Panc1 (cell line): ENCODE measurements around the gene USP49. TPM values are rescaled to one million over a fixed set of nuclear protein-coding genes. Genes with fewer than 3 reads are reported as not detected.

ENCODE experiments used
- ATAC-seq: fragments of 200-7000 bp; cut with Tn5 transposase; 2 replicates; pipeline ENCODE4 v1.9.1; 2020; ENCODE audit warnings: mild to moderate bottlenecking, moderate library complexity
- BruUV-seq: library from RNA; stranded (reverse); fragments of 400-500 nt; replicated peaks from 2 replicates; lab custom pipeline; 2021; lab: Mats Ljungman, UMichigan
- CTCF ChIA-PET: fragments of 300-600 bp; sonication (Branson Sonifier 250); formaldehyde crosslinking; loops from one replicate; lab custom pipeline; 2022; ENCODE audit warnings: antibody characterized with exemption; lab: Charles Lee
- POLR2A ChIA-PET: fragments of 300-600 bp; sonication (Branson Sonifier 250); formaldehyde crosslinking; loops from one replicate; lab custom pipeline; 2022; ENCODE audit warnings: antibody characterized with exemption; lab: Charles Lee
- DNase-seq: peaks from one replicate; pipeline ENCODE4 v3.0.0-alpha.2; 2010; ENCODE audit warnings: low read depth, low spot score
- H3K27ac ChIP-seq: 2 replicates; pipeline ENCODE4 v1.5.1; 2011; ENCODE audit warnings: mild to moderate bottlenecking, low read length, inconsistent platforms
- H3K27me3 ChIP-seq: fragments of 200-500 bp; sonication (Bioruptor generic); 2 replicates; pipeline ENCODE4 v1.6.0; 2014; ENCODE audit warnings: low read length, inconsistent platforms; ENCODE audit not compliant: control insufficient read depth, insufficient read depth
- H3K36me3 ChIP-seq: fragments of 200-500 bp; sonication (Bioruptor generic); 2 replicates; pipeline ENCODE4 v1.5.1; 2014; ENCODE audit warnings: inconsistent platforms, mild to moderate bottlenecking, low read length, moderate library complexity; ENCODE audit not compliant: control insufficient read depth, insufficient read depth
- H3K4me1 ChIP-seq: 2 replicates; pipeline ENCODE4 v1.5.1; 2011; ENCODE audit warnings: inconsistent platforms, mild to moderate bottlenecking, low read length, moderate library complexity; ENCODE audit not compliant: control insufficient read depth, insufficient read depth
- H3K4me3 ChIP-seq, 2 experiments: 2 replicates each; pipeline ENCODE4 v1.5.1; 2011 to 2012; ENCODE audit warnings: low read depth in 2 of 2, low read length in 2 of 2, mild to moderate bottlenecking in 2 of 2, inconsistent platforms in 1 of 2, moderate library complexity in 1 of 2
- H3K9me3 ChIP-seq: fragments of 200-500 bp; sonication (Bioruptor generic); 2 replicates; pipeline ENCODE4 v1.5.1; 2014; ENCODE audit warnings: low read depth, mild to moderate bottlenecking, inconsistent platforms, low read length, moderate library complexity; ENCODE audit not compliant: control insufficient read depth, insufficient read depth
- POLR2AphosphoS5 ChIP-seq: IDR thresholded peaks from 2 replicates; pipeline ENCODE4 v1.6.1; 2012; ENCODE audit warnings: mild to moderate bottlenecking, low read depth, low read length, moderate library complexity
- SIN3A ChIP-seq: IDR thresholded peaks from 2 replicates; pipeline ENCODE4 v1.6.1; 2012; ENCODE audit warnings: low read depth, mild to moderate bottlenecking, low read length, moderate library complexity, borderline replicate concordance; ENCODE audit not compliant: insufficient read depth
- TCF7L2 ChIP-seq: IDR thresholded peaks from 2 replicates; pipeline ENCODE4 v1.6.1; 2011; ENCODE audit warnings: mild to moderate bottlenecking, low read depth, low read length, inconsistent platforms
- in situ Hi-C: cut with HindIII; loops from 2 replicates; pipeline ENCODE4 v1.10.0; 2016; ENCODE audit warnings: low sequenced_read_pairs, low pct_unique_long_range_greater_than_20kb
- intact Hi-C: fragments of 100-400 bp; cut with micrococcal nuclease; formaldehyde crosslinking; loops from one replicate; pipeline ENCODE4 v1.10.0; 2022; ENCODE audit not compliant: unreplicated experiment
- total RNA-seq: library from RNA; stranded (reverse); gene quantifications from one replicate; pipeline ENCODE4 v1.2.1, GENCODE V29; 2021; ENCODE audit not compliant: unreplicated experiment
- TF ChIP-seq, protein P1 (sequence below), 2 experiments: IDR thresholded peaks; 2 replicates each; pipeline ENCODE4 v1.6.1; 2011 to 2012; ENCODE audit warnings: low read depth in 2 of 2, control low read depth in 1 of 2, low read length in 1 of 2, mild to moderate bottlenecking in 1 of 2, moderate library complexity in 1 of 2; ENCODE audit not compliant: insufficient read depth in 1 of 2
- TF ChIP-seq, protein P2 (sequence below): fragments of 450-650 bp; IDR thresholded peaks from 2 replicates; pipeline ENCODE4 v1.5.1; 2017; ENCODE audit warnings: mild to moderate bottlenecking

The USP49 gene
- total RNA-seq, 1 experiment from 2014 or later: 5.4 TPM

DNA sequence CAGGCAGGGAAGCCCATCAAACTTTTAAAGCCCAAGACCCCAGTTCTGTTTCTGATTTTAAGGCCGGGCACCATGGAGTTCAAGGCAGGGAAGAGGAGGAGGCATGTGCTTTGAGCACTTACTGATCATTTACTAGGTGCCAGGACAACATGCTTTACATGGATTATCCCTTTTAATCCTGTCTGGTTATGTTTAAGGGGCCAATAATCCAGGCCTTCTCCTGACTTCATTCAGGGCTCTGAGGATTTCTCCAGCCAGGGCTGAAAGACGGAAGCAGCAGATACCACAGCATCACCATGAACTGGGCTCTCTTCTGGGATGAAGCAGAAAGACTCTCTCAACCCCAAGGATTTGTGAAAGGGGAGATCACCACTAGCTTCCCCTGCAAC lies 42.3 kb upstream of the USP49 start:
- no peak overlapping the region for H3K27ac ChIP-seq
- no peaks in the 10 kb centered on the region for H3K9me3 ChIP-seq
- DNase-seq: no peak
- POLR2A ChIA-PET: no interaction called here
- H3K36me3 ChIP-seq: peaks cover 6% of the 10 kb centered on the region; the same call in 1 of the 2 replicates
- intact Hi-C loops: no loop called here
- H3K27me3 ChIP-seq: no peaks in the 10 kb centered on the region
- CTCF ChIA-PET: no interaction called here
- BruUV-seq: no TSS peak
- TF ChIP-seq SIN3A (no peak), TCF7L2 (no peak), POLR2AphosphoS5 (no peak)
- TF ChIP-seq, protein P1, sequence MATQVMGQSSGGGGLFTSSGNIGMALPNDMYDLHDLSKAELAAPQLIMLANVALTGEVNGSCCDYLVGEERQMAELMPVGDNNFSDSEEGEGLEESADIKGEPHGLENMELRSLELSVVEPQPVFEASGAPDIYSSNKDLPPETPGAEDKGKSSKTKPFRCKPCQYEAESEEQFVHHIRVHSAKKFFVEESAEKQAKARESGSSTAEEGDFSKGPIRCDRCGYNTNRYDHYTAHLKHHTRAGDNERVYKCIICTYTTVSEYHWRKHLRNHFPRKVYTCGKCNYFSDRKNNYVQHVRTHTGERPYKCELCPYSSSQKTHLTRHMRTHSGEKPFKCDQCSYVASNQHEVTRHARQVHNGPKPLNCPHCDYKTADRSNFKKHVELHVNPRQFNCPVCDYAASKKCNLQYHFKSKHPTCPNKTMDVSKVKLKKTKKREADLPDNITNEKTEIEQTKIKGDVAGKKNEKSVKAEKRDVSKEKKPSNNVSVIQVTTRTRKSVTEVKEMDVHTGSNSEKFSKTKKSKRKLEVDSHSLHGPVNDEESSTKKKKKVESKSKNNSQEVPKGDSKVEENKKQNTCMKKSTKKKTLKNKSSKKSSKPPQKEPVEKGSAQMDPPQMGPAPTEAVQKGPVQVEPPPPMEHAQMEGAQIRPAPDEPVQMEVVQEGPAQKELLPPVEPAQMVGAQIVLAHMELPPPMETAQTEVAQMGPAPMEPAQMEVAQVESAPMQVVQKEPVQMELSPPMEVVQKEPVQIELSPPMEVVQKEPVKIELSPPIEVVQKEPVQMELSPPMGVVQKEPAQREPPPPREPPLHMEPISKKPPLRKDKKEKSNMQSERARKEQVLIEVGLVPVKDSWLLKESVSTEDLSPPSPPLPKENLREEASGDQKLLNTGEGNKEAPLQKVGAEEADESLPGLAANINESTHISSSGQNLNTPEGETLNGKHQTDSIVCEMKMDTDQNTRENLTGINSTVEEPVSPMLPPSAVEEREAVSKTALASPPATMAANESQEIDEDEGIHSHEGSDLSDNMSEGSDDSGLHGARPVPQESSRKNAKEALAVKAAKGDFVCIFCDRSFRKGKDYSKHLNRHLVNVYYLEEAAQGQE (IDR thresholded peaks at IDR 0.05; ENCODE audit: insufficient read depth in 1 of 2, low read depth in 2 of 2, low read length in 1 of 2): no peak
- TF ChIP-seq, protein P2, sequence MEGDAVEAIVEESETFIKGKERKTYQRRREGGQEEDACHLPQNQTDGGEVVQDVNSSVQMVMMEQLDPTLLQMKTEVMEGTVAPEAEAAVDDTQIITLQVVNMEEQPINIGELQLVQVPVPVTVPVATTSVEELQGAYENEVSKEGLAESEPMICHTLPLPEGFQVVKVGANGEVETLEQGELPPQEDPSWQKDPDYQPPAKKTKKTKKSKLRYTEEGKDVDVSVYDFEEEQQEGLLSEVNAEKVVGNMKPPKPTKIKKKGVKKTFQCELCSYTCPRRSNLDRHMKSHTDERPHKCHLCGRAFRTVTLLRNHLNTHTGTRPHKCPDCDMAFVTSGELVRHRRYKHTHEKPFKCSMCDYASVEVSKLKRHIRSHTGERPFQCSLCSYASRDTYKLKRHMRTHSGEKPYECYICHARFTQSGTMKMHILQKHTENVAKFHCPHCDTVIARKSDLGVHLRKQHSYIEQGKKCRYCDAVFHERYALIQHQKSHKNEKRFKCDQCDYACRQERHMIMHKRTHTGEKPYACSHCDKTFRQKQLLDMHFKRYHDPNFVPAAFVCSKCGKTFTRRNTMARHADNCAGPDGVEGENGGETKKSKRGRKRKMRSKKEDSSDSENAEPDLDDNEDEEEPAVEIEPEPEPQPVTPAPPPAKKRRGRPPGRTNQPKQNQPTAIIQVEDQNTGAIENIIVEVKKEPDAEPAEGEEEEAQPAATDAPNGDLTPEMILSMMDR: no peak
- in situ Hi-C loops: no loop called here
- H3K4me3 ChIP-seq: no peak overlapping the region
- no peak for ATAC-seq
- H3K4me1 ChIP-seq: peaks cover 42% of the 10 kb centered on the region

DNA sequence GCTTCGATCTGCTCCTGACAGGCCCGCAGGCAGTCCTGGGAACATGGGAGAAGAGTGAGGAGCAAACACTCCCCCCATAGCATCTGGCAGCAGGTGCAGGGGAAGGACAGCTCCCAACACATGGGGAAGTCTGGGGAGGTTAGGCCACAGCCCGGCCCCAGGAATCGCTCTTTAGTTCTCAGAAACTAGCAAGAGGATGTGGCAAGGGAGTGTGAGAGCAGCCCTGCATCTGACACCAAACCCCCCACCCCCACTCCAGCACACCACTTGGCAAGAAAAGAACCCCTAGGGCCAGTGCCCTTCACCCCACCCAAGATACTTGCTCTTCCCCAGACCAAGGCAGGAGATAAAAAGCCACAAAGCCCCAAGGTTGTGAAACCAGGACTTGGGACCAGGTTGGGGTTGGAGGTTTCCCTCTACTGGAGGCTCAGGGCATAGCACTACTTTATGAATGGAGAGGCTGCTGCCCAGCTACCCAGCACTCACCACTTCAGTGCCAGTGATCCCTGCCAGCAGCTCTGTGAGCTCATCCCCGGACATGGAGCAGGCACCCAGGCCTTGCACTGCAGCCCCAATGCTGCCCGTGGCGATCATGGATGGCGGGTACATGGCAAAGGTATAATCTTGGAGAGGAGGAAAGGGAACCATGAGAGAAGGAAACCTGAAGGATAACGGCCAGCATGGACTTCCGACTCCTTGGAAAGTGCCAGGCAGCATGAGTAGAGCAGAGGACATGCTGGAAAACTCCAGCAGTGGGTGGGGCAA lies 41.1 kb upstream of the USP49 start:
- in situ Hi-C loops: no loop called here

More for the DNA sequence above, 41.1 kb upstream of the USP49 start:
- Histone ChIP-seq H3K9me3 (no peaks in the 10 kb centered on the region), H3K27me3 (no peaks in the 10 kb centered on the region), H3K27ac (peak overlapping the region; percentile 3; the same call in 1 of the 2 replicates), H3K36me3 (peaks cover 14% of the 10 kb centered on the region), H3K4me3 (no peak overlapping the region), H3K4me1 (peaks cover 39% of the 10 kb centered on the region)
- ATAC-seq (peak; percentile 82), DNase-seq (peak; percentile 80)
- no TSS peak for BruUV-seq
- ChIA-PET CTCF (interaction anchor here (1.3 to 2.4 kb wide), 2 partner anchors 89 to 135 kb away, joined by 5 to 7 read pairs; no protein-coding TSS in a partner anchor), POLR2A (no interaction called here)
- intact Hi-C loops: loop anchor here (1.0 kb wide), 2 partner anchors 90 to 108 kb away; no protein-coding TSS in a partner anchor
- TF ChIP-seq TCF7L2 (no peak), SIN3A (0 out of 2 replicates have a peak, but pooled peaks have one; percentile 26), POLR2AphosphoS5 (peak; percentile 22; the same call in 1 of the 2 replicates)
- TF ChIP-seq, protein P2: peak; percentile 94
- TF ChIP-seq, protein P1 (IDR thresholded peaks at IDR 0.05; ENCODE audit: insufficient read depth in 1 of 2, low read depth in 2 of 2, low read length in 1 of 2): no peak
